HCT116 (cell line): ENCODE data around the gene RIPOR2. TPM values are rescaled to one million over a fixed set of nuclear protein-coding genes. Genes with fewer than 3 reads are reported as not detected.

Experiments
- ATAC-seq: fragments of 200-7000 bp; cut with Tn5 transposase; 2 replicates; pipeline ENCODE4 v1.9.1; 2020; ENCODE audit warnings: mild to moderate bottlenecking, moderate library complexity
- BruUV-seq: library from RNA; stranded (reverse); fragments of 400-500 nt; replicated peaks from 2 replicates; lab custom pipeline; 2021; lab: Mats Ljungman, UMichigan
- CTCF ChIA-PET: fragments of 300-600 bp; sonication (Branson Sonifier 250); formaldehyde crosslinking; loops from one replicate; lab custom pipeline; 2021; ENCODE audit warnings: antibody characterized with exemption; lab: Charles Lee
- POLR2A ChIA-PET: fragments of 300-600, 350-600 bp; sonication (Branson Sonifier 250); formaldehyde crosslinking; loops from one replicate; lab custom pipeline; 2021; ENCODE audit warnings: antibody characterized with exemption; lab: Charles Lee
- RAD21 ChIA-PET, 2 experiments: fragments of 300-600 bp; sonication (Branson Sonifier 250); formaldehyde crosslinking; loops; one replicate each; lab custom pipeline; 2023; ENCODE audit warnings: low total read pairs in 2 of 2; ENCODE audit not compliant: uncharacterized antibody in 2 of 2, unreplicated experiment in 2 of 2, low non-redundant PET in 1 of 2; lab: Charles Lee
- DNase-seq: peaks from one replicate; pipeline ENCODE4 v3.0.0-alpha.2; 2010; ENCODE audit warnings: low read depth, low spot score
- H2AFZ ChIP-seq: fragments of 200-600 bp; shearing (Covaris generic), sonication (generic); 2 replicates; pipeline ENCODE4 v1.6.1; 2017; ENCODE audit warnings: low read depth, mixed run types, mixed read lengths, antibody characterized with exemption, low read length; ENCODE audit not compliant: poor library complexity, severe bottlenecking
- H3K27ac ChIP-seq: 2 replicates; pipeline ENCODE4 v1.5.1; 2012; ENCODE audit warnings: low read depth, low read length
- H3K27me3 ChIP-seq: fragments of 200-600 bp; sonication (generic); 2 replicates; pipeline ENCODE4 v1.6.1; 2016; ENCODE audit warnings: mixed run types, low read length, mixed read lengths; ENCODE audit not compliant: insufficient read depth
- H3K36me3 ChIP-seq, 2 experiments: fragments of 200-500 bp in 1 of 2; fragments of 200-600 bp in 1 of 2; sonication (Bioruptor generic) in 1 of 2; sonication (generic) in 1 of 2; 2 replicates each; pipeline versions ENCODE4 v1.5.1 to v1.6.1; 2014 to 2016; ENCODE audit warnings: low read length in 2 of 2, inconsistent platforms in 1 of 2, mixed read lengths in 1 of 2, mixed run types in 1 of 2; ENCODE audit not compliant: insufficient read depth in 2 of 2, control insufficient read depth in 1 of 2
- H3K4me1 ChIP-seq, 2 experiments: fragments of 200-600 bp in 1 of 2; sonication (generic) in 1 of 2; 2 replicates each; pipeline versions ENCODE4 v1.5.1 to v1.6.1; 2012 to 2017; ENCODE audit warnings: low read length in 2 of 2, inconsistent platforms in 1 of 2, mild to moderate bottlenecking in 1 of 2, mixed read lengths in 1 of 2, mixed run types in 1 of 2, moderate library complexity in 1 of 2; ENCODE audit not compliant: insufficient read depth in 2 of 2, control insufficient read depth in 1 of 2
- H3K4me2 ChIP-seq: fragments of 200-600 bp; sonication (generic); 2 replicates; pipeline ENCODE4 v1.6.1; 2017; ENCODE audit warnings: mixed run types, low read length, mixed read lengths
- H3K4me3 ChIP-seq, 2 experiments: fragments of 200-600 bp in 1 of 2; sonication (generic) in 1 of 2; replicated peaks in 1 of 2; 2 replicates each; pipeline ENCODE4 v1.5.1; 2011 to 2016; ENCODE audit warnings: low read length in 2 of 2, control low read depth in 1 of 2, low read depth in 1 of 2, mild to moderate bottlenecking in 1 of 2, mixed read lengths in 1 of 2, mixed run types in 1 of 2
- H3K79me2 ChIP-seq: fragments of 200-600 bp; sonication (generic); 2 replicates; pipeline ENCODE4 v1.6.1; 2017; ENCODE audit warnings: mild to moderate bottlenecking, mixed run types, low read length, moderate library complexity, mixed read lengths; ENCODE audit not compliant: insufficient read depth
- H3K9ac ChIP-seq: fragments of 200-600 bp; sonication (generic); 2 replicates; pipeline ENCODE4 v1.6.1; 2016; ENCODE audit warnings: low read length, mixed read lengths
- H3K9me2 ChIP-seq: fragments of 200-600 bp; sonication (generic), shearing (Covaris generic); 2 replicates; pipeline ENCODE4 v1.6.1; 2017; ENCODE audit warnings: mixed run types, mild to moderate bottlenecking, moderate library complexity; ENCODE audit not compliant: insufficient read depth
- H3K9me3 ChIP-seq, 2 experiments: fragments of 200-500 bp in 1 of 2; fragments of 200-600 bp in 1 of 2; sonication (Bioruptor generic) in 1 of 2; sonication (generic) in 1 of 2; 2 replicates each; pipeline ENCODE4 v1.6.1; 2014 to 2017; ENCODE audit warnings: low read length in 2 of 2, mixed read lengths in 2 of 2, inconsistent platforms in 1 of 2, low read depth in 1 of 2, mild to moderate bottlenecking in 1 of 2, mixed run types in 1 of 2, moderate library complexity in 1 of 2; ENCODE audit not compliant: control insufficient read depth in 1 of 2, insufficient read depth in 1 of 2
- H4K20me1 ChIP-seq: fragments of 200-600 bp; sonication (generic), shearing (Covaris generic); 2 replicates; pipeline ENCODE4 v1.6.1; 2017; ENCODE audit warnings: mixed run types, mild to moderate bottlenecking, moderate library complexity; ENCODE audit not compliant: insufficient read depth
- CBX3 ChIP-seq: IDR thresholded peaks from 2 replicates; pipeline ENCODE4 v1.6.1; 2012; ENCODE audit warnings: low read depth
- ELF1 ChIP-seq: IDR thresholded peaks from 2 replicates; pipeline ENCODE4 v1.6.1; 2012; ENCODE audit warnings: low read depth, borderline replicate concordance
- EZH2phosphoT487 ChIP-seq: fragments of 200-600 bp; IDR thresholded peaks from 2 replicates; pipeline ENCODE4 v1.6.1; 2018; ENCODE audit warnings: antibody characterized with exemption, borderline replicate concordance
- FOSL1 ChIP-seq: IDR thresholded peaks from 2 replicates; pipeline ENCODE4 v1.6.1; 2012; ENCODE audit warnings: low read depth
- POLR2A ChIP-seq: IDR thresholded peaks from 2 replicates; pipeline ENCODE4 v1.7.0; 2011; ENCODE audit warnings: borderline replicate concordance; ENCODE audit not compliant: insufficient read depth, insufficient read length; ENCODE audit errors: extremely low read depth
- POLR2AphosphoS5 ChIP-seq: IDR thresholded peaks from 2 replicates; pipeline ENCODE4 v1.6.1; 2011; ENCODE audit warnings: mild to moderate bottlenecking, low read depth, low read length, moderate library complexity
- RAD21 ChIP-seq: IDR thresholded peaks from 2 replicates; pipeline ENCODE4 v1.6.1; 2012; ENCODE audit warnings: low read depth, mild to moderate bottlenecking
- SIN3A ChIP-seq: IDR thresholded peaks from 2 replicates; pipeline ENCODE4 v1.6.1; 2012; ENCODE audit warnings: low read depth
- SP1 ChIP-seq: IDR thresholded peaks from 2 replicates; pipeline ENCODE4 v1.6.1; 2012; ENCODE audit warnings: low read depth
- SRF ChIP-seq: IDR thresholded peaks from 2 replicates; pipeline ENCODE4 v1.6.1; 2012; ENCODE audit warnings: low read depth
- intact Hi-C: fragments of 100-400 bp; cut with micrococcal nuclease; formaldehyde crosslinking; loops from 2 replicates; pipeline ENCODE4 v1.10.0; 2022
- total RNA-seq: library from RNA; stranded (reverse); gene quantifications from one replicate; pipeline ENCODE4 v1.2.1, GENCODE V29; 2021; ENCODE audit not compliant: unreplicated experiment
- TF ChIP-seq, protein P1 (sequence below): IDR thresholded peaks from 2 replicates; pipeline ENCODE4 v1.6.1; 2012
- TF ChIP-seq, protein P2 (sequence below): IDR thresholded peaks from 2 replicates; pipeline ENCODE4 v1.6.1; 2012
- TF ChIP-seq, protein P3 (sequence below), 3 experiments: fragments of 200-600 bp in 1 of 3; sonication (generic) in 1 of 3; IDR thresholded peaks in 2 of 3; conservative IDR thresholded peaks in 1 of 3; 2 replicates each; pipeline ENCODE4 v1.5.1; 2012 to 2017; ENCODE audit warnings: low read depth in 2 of 3, low read length in 2 of 3, antibody characterized with exemption in 1 of 3, borderline replicate concordance in 1 of 3, control low read depth in 1 of 3, mild to moderate bottlenecking in 1 of 3, mixed read lengths in 1 of 3, mixed run types in 1 of 3, moderate library complexity in 1 of 3; ENCODE audit not compliant: insufficient read depth in 1 of 3

RIPOR2 gene
- total RNA-seq, 1 experiment from 2014 or later, result 0.44 TPM

DNA sequence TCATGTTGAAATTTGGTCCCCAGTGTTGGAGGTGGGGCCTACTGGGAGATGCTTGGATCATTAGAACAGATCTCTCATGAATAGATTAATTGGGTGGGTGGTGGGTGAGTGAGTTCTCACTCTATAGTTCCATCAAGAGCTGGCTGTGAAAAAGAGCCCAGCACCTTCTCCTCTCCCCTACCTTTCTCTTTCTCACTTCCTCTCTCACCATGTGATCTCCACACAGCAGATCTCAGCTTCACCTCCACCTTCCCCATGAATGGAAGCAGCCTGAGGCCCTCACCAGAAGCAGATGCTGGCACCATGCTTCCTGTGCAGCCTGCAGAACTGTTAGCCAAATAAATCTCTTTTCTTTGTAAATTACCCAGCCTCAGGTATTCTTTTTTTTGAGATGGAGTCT is 173.9 kb downstream of the RIPOR2 start:
- ChIA-PET POLR2A (no interaction called here), CTCF (interaction anchor here (1.6 kb wide), 1 partner anchor 178 kb away, joined by 3 read pairs; no protein-coding TSS in a partner anchor)
- Histone ChIP-seq H3K4me3 (no peak overlapping the region), H3K4me2 (no peak overlapping the region), H2AFZ (no peak overlapping the region), H3K27me3 (no peaks in the 10 kb centered on the region), H3K79me2 (no peaks in the 10 kb centered on the region), H3K9me2 (no peaks in the 10 kb centered on the region), H3K9ac (no peak overlapping the region)
- no TSS peak for BruUV-seq
- no peak for TF ChIP-seq CBX3
- no peak for TF ChIP-seq SIN3A
- TF ChIP-seq EZH2phosphoT487, result no peak
- TF ChIP-seq, protein P1, sequence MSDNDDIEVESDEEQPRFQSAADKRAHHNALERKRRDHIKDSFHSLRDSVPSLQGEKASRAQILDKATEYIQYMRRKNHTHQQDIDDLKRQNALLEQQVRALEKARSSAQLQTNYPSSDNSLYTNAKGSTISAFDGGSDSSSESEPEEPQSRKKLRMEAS, result no peak
- TF ChIP-seq ELF1, result no peak
- TF ChIP-seq SRF, result no peak
- no peak for TF ChIP-seq FOSL1
- TF ChIP-seq SP1, result no peak
- no peak for TF ChIP-seq RAD21
- TF ChIP-seq, protein P2, sequence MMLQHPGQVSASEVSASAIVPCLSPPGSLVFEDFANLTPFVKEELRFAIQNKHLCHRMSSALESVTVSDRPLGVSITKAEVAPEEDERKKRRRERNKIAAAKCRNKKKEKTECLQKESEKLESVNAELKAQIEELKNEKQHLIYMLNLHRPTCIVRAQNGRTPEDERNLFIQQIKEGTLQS, result no peak
- no peak for TF ChIP-seq POLR2A
- TF ChIP-seq, protein P3, sequence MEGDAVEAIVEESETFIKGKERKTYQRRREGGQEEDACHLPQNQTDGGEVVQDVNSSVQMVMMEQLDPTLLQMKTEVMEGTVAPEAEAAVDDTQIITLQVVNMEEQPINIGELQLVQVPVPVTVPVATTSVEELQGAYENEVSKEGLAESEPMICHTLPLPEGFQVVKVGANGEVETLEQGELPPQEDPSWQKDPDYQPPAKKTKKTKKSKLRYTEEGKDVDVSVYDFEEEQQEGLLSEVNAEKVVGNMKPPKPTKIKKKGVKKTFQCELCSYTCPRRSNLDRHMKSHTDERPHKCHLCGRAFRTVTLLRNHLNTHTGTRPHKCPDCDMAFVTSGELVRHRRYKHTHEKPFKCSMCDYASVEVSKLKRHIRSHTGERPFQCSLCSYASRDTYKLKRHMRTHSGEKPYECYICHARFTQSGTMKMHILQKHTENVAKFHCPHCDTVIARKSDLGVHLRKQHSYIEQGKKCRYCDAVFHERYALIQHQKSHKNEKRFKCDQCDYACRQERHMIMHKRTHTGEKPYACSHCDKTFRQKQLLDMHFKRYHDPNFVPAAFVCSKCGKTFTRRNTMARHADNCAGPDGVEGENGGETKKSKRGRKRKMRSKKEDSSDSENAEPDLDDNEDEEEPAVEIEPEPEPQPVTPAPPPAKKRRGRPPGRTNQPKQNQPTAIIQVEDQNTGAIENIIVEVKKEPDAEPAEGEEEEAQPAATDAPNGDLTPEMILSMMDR (IDR thresholded peaks at IDR 0.05 in 2 of 3, conservative IDR thresholded peaks at IDR 0.05 in 1 of 3; ENCODE audit: borderline replicate concordance in 1 of 3, insufficient read depth in 1 of 3, low read depth in 2 of 3, low read length in 2 of 3), result no peak
- TF ChIP-seq POLR2AphosphoS5, result no peak
- TF ChIP-seq, all 23 proteins: peak for 0
- ATAC-seq (peak; percentile 18), DNase-seq (no peak)
- no peak overlapping the region for H3K27ac ChIP-seq
- H3K9me3 ChIP-seq, result no peaks in the 10 kb centered on the region
- no peaks in the 10 kb centered on the region for H3K36me3 ChIP-seq
- H4K20me1 ChIP-seq, result no peaks in the 10 kb centered on the region
- intact Hi-C loops, result loop anchor here (5.0 kb wide), 1 partner anchor 60 kb away; no protein-coding TSS in a partner anchor
- H3K4me1 ChIP-seq, result peaks cover 0 to 8% of the 10 kb centered on the region in 2 experiments; a peak in 1 of 4 replicates
- RAD21 ChIA-PET, result no interaction called here
